Gastroesophageal sphincter (tissue), 4 donors: ENCODE results near the gene MAT1A. TPM values are rescaled to one million over a fixed set of nuclear protein-coding genes. Genes with fewer than 3 reads are reported as not detected.

Experiments
- ATAC-seq: fragments of 150-250 bp; one replicate; pipeline ENCODE4 v1.9.1; 2016; ENCODE audit warnings: mild to moderate bottlenecking, moderate library complexity
- H3K27ac ChIP-seq, 4 donors: fragments of 200-600 bp; sonication (generic) in 3 of 4; 1 replicate in 3 of 4; 2 replicates in 1 of 4; pipeline ENCODE4 v1.5.1; 2016 to 2019
- H3K27me3 ChIP-seq: fragments of 200-600 bp; sonication (generic); one replicate; pipeline ENCODE4 v1.5.1; 2019
- H3K36me3 ChIP-seq, 2 donors: fragments of 200-600 bp; sonication (generic); one replicate each; pipeline ENCODE4 v1.5.1; 2019; ENCODE audit warnings: control low read depth in 1 of 2
- H3K4me1 ChIP-seq, 3 donors: fragments of 200-600 bp; sonication (generic); 1 replicate in 2 of 3; 2 replicates in 1 of 3; pipeline ENCODE4 v1.5.1; 2016 to 2019; ENCODE audit warnings: control low read depth in 2 of 3
- H3K4me3 ChIP-seq, 2 donors: fragments of 200-600 bp; sonication (generic); one replicate each; pipeline ENCODE4 v1.5.1; 2019; ENCODE audit warnings: mild to moderate bottlenecking in 1 of 2, moderate library complexity in 1 of 2
- H3K9me3 ChIP-seq, 3 donors: fragments of 200-600 bp; sonication (generic); one replicate each; pipeline ENCODE4 v1.5.1; 2017 to 2019; ENCODE audit warnings: control low read depth in 2 of 3
- EP300 ChIP-seq: sonication (generic); formaldehyde crosslinking; IDR thresholded peaks from one replicate; pipeline ENCODE4 v1.6.1; 2017; ENCODE audit warnings: antibody characterized with exemption, mild to moderate bottlenecking
- POLR2A ChIP-seq, 2 donors: fragments of 450-650 bp; IDR thresholded peaks; one replicate each; pipeline ENCODE4 v1.6.1; 2017; ENCODE audit warnings: antibody characterized with exemption in 2 of 2, mild to moderate bottlenecking in 2 of 2, moderate library complexity in 1 of 2
- POLR2AphosphoS5 ChIP-seq: sonication (generic); formaldehyde crosslinking; IDR thresholded peaks from one replicate; pipeline ENCODE4 v1.6.1; 2017; ENCODE audit warnings: antibody characterized with exemption
- WGBS, 2 donors: methylation state at CpG; one replicate each; pipeline ENCODE4 v1.1.5; 2018; ENCODE audit warnings: low coverage in 1 of 2; 5-methylcytosine and 5-hydroxymethylcytosine counted together
- total RNA-seq, 4 donors: library from RNA; depleted of rRNA; stranded (reverse); fragments of >200 nt; gene quantifications; one replicate each; pipeline ENCODE4 v1.1.0, GENCODE V29; 2016
- TF ChIP-seq, protein P1 (sequence below), 4 experiments: fragments of 200-600 bp in 2 of 4; fragments of 450-650 bp in 2 of 4; sonication (generic) in 1 of 4; IDR thresholded peaks; one replicate each; pipeline ENCODE4 v1.5.1; 2017 to 2019; ENCODE audit warnings: antibody characterized with exemption in 4 of 4, mild to moderate bottlenecking in 2 of 4, moderate library complexity in 2 of 4

Gene MAT1A
- total RNA-seq, 4 donors from 2014 or later, result not detected

- no peak for ATAC-seq
Observed at GRCh38 chr10:80292607-80293239, 3.3 kb upstream of the MAT1A start.

GRCh38 chr10:80290474-80291220 lies 1.2 kb upstream of the MAT1A start:
- 58 to 69% methylated on average over 4 of the region's 4 CpGs for WGBS, 2 donors
- Histone ChIP-seq H3K27ac (no peak overlapping the region), H3K4me3 (no peak overlapping the region), H3K4me1 (no peaks in the 10 kb centered on the region), H3K9me3 (no peaks in the 10 kb centered on the region), H3K27me3 (no peaks in the 10 kb centered on the region), H3K36me3 (no peaks in the 10 kb centered on the region)
- no peak for TF ChIP-seq POLR2AphosphoS5
- no peak for TF ChIP-seq POLR2A (IDR thresholded peaks at IDR 0.05)
- no peak for TF ChIP-seq EP300
- TF ChIP-seq, protein P1, sequence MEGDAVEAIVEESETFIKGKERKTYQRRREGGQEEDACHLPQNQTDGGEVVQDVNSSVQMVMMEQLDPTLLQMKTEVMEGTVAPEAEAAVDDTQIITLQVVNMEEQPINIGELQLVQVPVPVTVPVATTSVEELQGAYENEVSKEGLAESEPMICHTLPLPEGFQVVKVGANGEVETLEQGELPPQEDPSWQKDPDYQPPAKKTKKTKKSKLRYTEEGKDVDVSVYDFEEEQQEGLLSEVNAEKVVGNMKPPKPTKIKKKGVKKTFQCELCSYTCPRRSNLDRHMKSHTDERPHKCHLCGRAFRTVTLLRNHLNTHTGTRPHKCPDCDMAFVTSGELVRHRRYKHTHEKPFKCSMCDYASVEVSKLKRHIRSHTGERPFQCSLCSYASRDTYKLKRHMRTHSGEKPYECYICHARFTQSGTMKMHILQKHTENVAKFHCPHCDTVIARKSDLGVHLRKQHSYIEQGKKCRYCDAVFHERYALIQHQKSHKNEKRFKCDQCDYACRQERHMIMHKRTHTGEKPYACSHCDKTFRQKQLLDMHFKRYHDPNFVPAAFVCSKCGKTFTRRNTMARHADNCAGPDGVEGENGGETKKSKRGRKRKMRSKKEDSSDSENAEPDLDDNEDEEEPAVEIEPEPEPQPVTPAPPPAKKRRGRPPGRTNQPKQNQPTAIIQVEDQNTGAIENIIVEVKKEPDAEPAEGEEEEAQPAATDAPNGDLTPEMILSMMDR (IDR thresholded peaks at IDR 0.05), result no peak
- ATAC-seq, result no peak

More at GRCh38 chr10:80292607-80293239, 3.3 kb upstream of the MAT1A start:
- Histone ChIP-seq H3K4me3 (no peak overlapping the region), H3K27me3 (no peaks in the 10 kb centered on the region), H3K4me1 (no peaks in the 10 kb centered on the region), H3K27ac (no peak overlapping the region), H3K9me3 (peaks cover 0 to 15% (median 0%) of the 10 kb centered on the region in 3 donors), H3K36me3 (no peaks in the 10 kb centered on the region)
- no peak for TF ChIP-seq EP300
- no peak for TF ChIP-seq POLR2AphosphoS5
- TF ChIP-seq, protein P1 (IDR thresholded peaks at IDR 0.05), result no peak
- TF ChIP-seq POLR2A (IDR thresholded peaks at IDR 0.05), result no peak
- 67 to 72% methylated on average over 3 of the region's 6 CpGs for WGBS, 2 donors

DNA sequence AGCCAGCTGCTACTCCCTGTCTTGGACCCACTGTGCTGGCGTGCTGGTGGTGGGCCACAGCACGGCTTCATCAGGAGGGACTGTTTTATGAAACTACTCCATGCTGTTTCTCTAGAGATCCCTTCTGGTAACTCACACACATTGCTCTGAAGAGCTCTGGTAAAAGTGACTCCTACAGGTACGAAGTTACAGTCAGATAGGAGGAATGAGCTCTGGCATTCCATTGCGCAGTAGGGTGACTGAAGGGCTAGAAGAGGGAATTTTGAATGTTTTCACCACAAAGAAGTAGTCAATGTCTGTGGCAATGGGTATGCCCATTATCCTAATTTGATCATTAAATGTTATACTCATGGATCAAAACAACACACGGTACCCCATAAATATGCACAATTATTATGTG lies 609 bp downstream of the MAT1A start:
- H3K27me3 ChIP-seq, result no peaks in the 10 kb centered on the region
- no peak for ATAC-seq
- H3K9me3 ChIP-seq, result no peaks in the 10 kb centered on the region
- TF ChIP-seq EP300, result no peak
- no peak for TF ChIP-seq POLR2A (IDR thresholded peaks at IDR 0.05)
- no peak for TF ChIP-seq POLR2AphosphoS5
- TF ChIP-seq, protein P1 (IDR thresholded peaks at IDR 0.05), result no peak
- no peak overlapping the region for H3K4me3 ChIP-seq
- H3K36me3 ChIP-seq, result no peaks in the 10 kb centered on the region
- WGBS, 2 donors, result 83 to 89% methylated on average over 4 to 5 of the region's 5 CpGs
- H3K27ac ChIP-seq, result no peak overlapping the region
- no peaks in the 10 kb centered on the region for H3K4me1 ChIP-seq

GRCh38 chr10:80284522-80284921 lies 4.9 kb downstream of the MAT1A start:
- WGBS, 2 donors, result no CpG with 5 or more reads among the region's 1 CpG
- no peaks in the 10 kb centered on the region for H3K27me3 ChIP-seq
- H3K36me3 ChIP-seq, result no peaks in the 10 kb centered on the region
- H3K4me3 ChIP-seq, result no peak overlapping the region
- no peaks in the 10 kb centered on the region for H3K4me1 ChIP-seq
- no peaks in the 10 kb centered on the region for H3K9me3 ChIP-seq
- no peak for ATAC-seq
- TF ChIP-seq POLR2A (IDR thresholded peaks at IDR 0.05), result no peak
- TF ChIP-seq, protein P1 (IDR thresholded peaks at IDR 0.05), result no peak
- no peak overlapping the region for H3K27ac ChIP-seq
